Neural progenitor cell (in vitro differentiated cells): ENCODE measurements around the gene SLC35C1.

Source experiments
- CTCF ChIP-seq: fragments of 200-600 bp; sonication (generic); IDR thresholded peaks from 2 replicates; pipeline ENCODE4 v1.5.1; 2017; ENCODE audit warnings: antibody characterized with exemption, mild to moderate bottlenecking
- EZH2 ChIP-seq: fragments of 200-600 bp; sonication (generic); IDR thresholded peaks from 2 replicates; pipeline ENCODE4 v1.6.1; 2017; ENCODE audit warnings: antibody characterized with exemption, mild to moderate bottlenecking, moderate library complexity

- TF ChIP-seq CTCF (no peak), EZH2 (no peak)
These were observed 6.0 kb upstream of the SLC35C1 start for GRCh38 chr11:45798793-45799441.
